HCT116 (cell line): ENCODE measurements around the gene XPO1. TPM values are rescaled to one million over a fixed set of nuclear protein-coding genes. Genes with fewer than 3 reads are reported as not detected.

ENCODE experiments used
- ATAC-seq: fragments of 200-7000 bp; cut with Tn5 transposase; 2 replicates; pipeline ENCODE4 v1.9.1; 2020; ENCODE audit warnings: mild to moderate bottlenecking, moderate library complexity
- BruUV-seq: library from RNA; stranded (reverse); fragments of 400-500 nt; replicated peaks from 2 replicates; lab custom pipeline; 2021; lab: Mats Ljungman, UMichigan
- CTCF ChIA-PET: fragments of 300-600 bp; sonication (Branson Sonifier 250); formaldehyde crosslinking; loops from one replicate; lab custom pipeline; 2021; ENCODE audit warnings: antibody characterized with exemption; lab: Charles Lee
- POLR2A ChIA-PET: fragments of 300-600, 350-600 bp; sonication (Branson Sonifier 250); formaldehyde crosslinking; loops from one replicate; lab custom pipeline; 2021; ENCODE audit warnings: antibody characterized with exemption; lab: Charles Lee
- RAD21 ChIA-PET, 2 experiments: fragments of 300-600 bp; sonication (Branson Sonifier 250); formaldehyde crosslinking; loops; one replicate each; lab custom pipeline; 2023; ENCODE audit warnings: low total read pairs in 2 of 2; ENCODE audit not compliant: uncharacterized antibody in 2 of 2, unreplicated experiment in 2 of 2, low non-redundant PET in 1 of 2; lab: Charles Lee
- DNase-seq: peaks from one replicate; pipeline ENCODE4 v3.0.0-alpha.2; 2010; ENCODE audit warnings: low read depth, low spot score
- H2AFZ ChIP-seq: fragments of 200-600 bp; shearing (Covaris generic), sonication (generic); 2 replicates; pipeline ENCODE4 v1.6.1; 2017; ENCODE audit warnings: low read depth, mixed run types, mixed read lengths, antibody characterized with exemption, low read length; ENCODE audit not compliant: poor library complexity, severe bottlenecking
- H3K27ac ChIP-seq: 2 replicates; pipeline ENCODE4 v1.5.1; 2012; ENCODE audit warnings: low read depth, low read length
- H3K27me3 ChIP-seq: fragments of 200-600 bp; sonication (generic); 2 replicates; pipeline ENCODE4 v1.6.1; 2016; ENCODE audit warnings: mixed run types, low read length, mixed read lengths; ENCODE audit not compliant: insufficient read depth
- H3K36me3 ChIP-seq, 2 experiments: fragments of 200-500 bp in 1 of 2; fragments of 200-600 bp in 1 of 2; sonication (Bioruptor generic) in 1 of 2; sonication (generic) in 1 of 2; 2 replicates each; pipeline versions ENCODE4 v1.5.1 to v1.6.1; 2014 to 2016; ENCODE audit warnings: low read length in 2 of 2, inconsistent platforms in 1 of 2, mixed read lengths in 1 of 2, mixed run types in 1 of 2; ENCODE audit not compliant: insufficient read depth in 2 of 2, control insufficient read depth in 1 of 2
- H3K4me1 ChIP-seq, 2 experiments: fragments of 200-600 bp in 1 of 2; sonication (generic) in 1 of 2; 2 replicates each; pipeline versions ENCODE4 v1.5.1 to v1.6.1; 2012 to 2017; ENCODE audit warnings: low read length in 2 of 2, inconsistent platforms in 1 of 2, mild to moderate bottlenecking in 1 of 2, mixed read lengths in 1 of 2, mixed run types in 1 of 2, moderate library complexity in 1 of 2; ENCODE audit not compliant: insufficient read depth in 2 of 2, control insufficient read depth in 1 of 2
- H3K4me2 ChIP-seq: fragments of 200-600 bp; sonication (generic); 2 replicates; pipeline ENCODE4 v1.6.1; 2017; ENCODE audit warnings: mixed run types, low read length, mixed read lengths
- H3K4me3 ChIP-seq, 2 experiments: fragments of 200-600 bp in 1 of 2; sonication (generic) in 1 of 2; replicated peaks in 1 of 2; 2 replicates each; pipeline ENCODE4 v1.5.1; 2011 to 2016; ENCODE audit warnings: low read length in 2 of 2, control low read depth in 1 of 2, low read depth in 1 of 2, mild to moderate bottlenecking in 1 of 2, mixed read lengths in 1 of 2, mixed run types in 1 of 2
- H3K79me2 ChIP-seq: fragments of 200-600 bp; sonication (generic); 2 replicates; pipeline ENCODE4 v1.6.1; 2017; ENCODE audit warnings: mild to moderate bottlenecking, mixed run types, low read length, moderate library complexity, mixed read lengths; ENCODE audit not compliant: insufficient read depth
- H3K9ac ChIP-seq: fragments of 200-600 bp; sonication (generic); 2 replicates; pipeline ENCODE4 v1.6.1; 2016; ENCODE audit warnings: low read length, mixed read lengths
- H3K9me2 ChIP-seq: fragments of 200-600 bp; sonication (generic), shearing (Covaris generic); 2 replicates; pipeline ENCODE4 v1.6.1; 2017; ENCODE audit warnings: mixed run types, mild to moderate bottlenecking, moderate library complexity; ENCODE audit not compliant: insufficient read depth
- H3K9me3 ChIP-seq, 2 experiments: fragments of 200-500 bp in 1 of 2; fragments of 200-600 bp in 1 of 2; sonication (Bioruptor generic) in 1 of 2; sonication (generic) in 1 of 2; 2 replicates each; pipeline ENCODE4 v1.6.1; 2014 to 2017; ENCODE audit warnings: low read length in 2 of 2, mixed read lengths in 2 of 2, inconsistent platforms in 1 of 2, low read depth in 1 of 2, mild to moderate bottlenecking in 1 of 2, mixed run types in 1 of 2, moderate library complexity in 1 of 2; ENCODE audit not compliant: control insufficient read depth in 1 of 2, insufficient read depth in 1 of 2
- H4K20me1 ChIP-seq: fragments of 200-600 bp; sonication (generic), shearing (Covaris generic); 2 replicates; pipeline ENCODE4 v1.6.1; 2017; ENCODE audit warnings: mixed run types, mild to moderate bottlenecking, moderate library complexity; ENCODE audit not compliant: insufficient read depth
- ATF3 ChIP-seq: IDR thresholded peaks from 2 replicates; pipeline ENCODE4 v1.6.1; 2012
- CBX3 ChIP-seq: IDR thresholded peaks from 2 replicates; pipeline ENCODE4 v1.6.1; 2012; ENCODE audit warnings: low read depth
- EGR1 ChIP-seq: IDR thresholded peaks from 2 replicates; pipeline ENCODE4 v1.6.1; 2012; ENCODE audit warnings: low read depth
- EZH2phosphoT487 ChIP-seq: fragments of 200-600 bp; IDR thresholded peaks from 2 replicates; pipeline ENCODE4 v1.6.1; 2018; ENCODE audit warnings: antibody characterized with exemption, borderline replicate concordance
- JUND ChIP-seq: IDR thresholded peaks from 2 replicates; pipeline ENCODE4 v1.6.1; 2012
- MAX ChIP-seq: IDR thresholded peaks from 2 replicates; pipeline ENCODE4 v1.6.1; 2012
- POLR2A ChIP-seq: IDR thresholded peaks from 2 replicates; pipeline ENCODE4 v1.7.0; 2011; ENCODE audit warnings: borderline replicate concordance; ENCODE audit not compliant: insufficient read depth, insufficient read length; ENCODE audit errors: extremely low read depth
- SIN3A ChIP-seq: IDR thresholded peaks from 2 replicates; pipeline ENCODE4 v1.6.1; 2012; ENCODE audit warnings: low read depth
- SRF ChIP-seq: IDR thresholded peaks from 2 replicates; pipeline ENCODE4 v1.6.1; 2012; ENCODE audit warnings: low read depth
- ZBTB33 ChIP-seq: IDR thresholded peaks from 2 replicates; pipeline ENCODE4 v1.6.1; 2011; ENCODE audit warnings: mild to moderate bottlenecking, low read length, moderate library complexity; ENCODE audit not compliant: insufficient replicate concordance; ENCODE audit errors: extremely low read depth
- intact Hi-C: fragments of 100-400 bp; cut with micrococcal nuclease; formaldehyde crosslinking; loops from 2 replicates; pipeline ENCODE4 v1.10.0; 2022
- total RNA-seq: library from RNA; stranded (reverse); gene quantifications from one replicate; pipeline ENCODE4 v1.2.1, GENCODE V29; 2021; ENCODE audit not compliant: unreplicated experiment

Gene XPO1
- total RNA-seq, 1 experiment from 2014 or later, result 184 TPM

- no peak for TF ChIP-seq ZBTB33
- no peak for TF ChIP-seq CBX3
- TF ChIP-seq SRF, result no peak
- no peak for TF ChIP-seq POLR2A
- no peak for TF ChIP-seq EZH2phosphoT487
- TF ChIP-seq JUND, result no peak
- TF ChIP-seq, all 23 proteins: peak for 0
Measured at GRCh38 chr2:61434314-61434713, 103.8 kb downstream of the XPO1 start (continued).

- TF ChIP-seq SRF (no peak), MAX (no peak), JUND (no peak), EGR1 (no peak), POLR2A (no peak), ATF3 (no peak), CBX3 (no peak), SIN3A (no peak)
- ChIA-PET POLR2A (no interaction called here), RAD21 (no interaction called here), CTCF (no interaction called here)
- ATAC-seq, result peak; percentile 46; the same call in 1 of the 2 replicates
- H3K36me3 ChIP-seq, result no peaks in the 10 kb centered on the region
- intact Hi-C loops, result no loop called here
- peaks cover 13% of the 10 kb centered on the region for H4K20me1 ChIP-seq
- no peaks in the 10 kb centered on the region for H3K9me3 ChIP-seq
- BruUV-seq, result no TSS peak
- peaks cover 98% of the 10 kb centered on the region for H3K79me2 ChIP-seq
- no peak overlapping the region for H3K9ac ChIP-seq
- H3K4me1 ChIP-seq, result peaks cover 0 to 16% of the 10 kb centered on the region in 2 experiments; a peak in 1 of 4 replicates
- H2AFZ ChIP-seq, result no peak overlapping the region
- no peak for DNase-seq
- H3K4me3 ChIP-seq, result no peak overlapping the region
- no peak overlapping the region for H3K4me2 ChIP-seq
- H3K9me2 ChIP-seq, result no peaks in the 10 kb centered on the region
- H3K27ac ChIP-seq, result no peak overlapping the region
- H3K27me3 ChIP-seq, result no peaks in the 10 kb centered on the region
Measured at GRCh38 chr2:61433606-61434005, 104.5 kb downstream of the XPO1 start.
